GM19238 (cell line): ENCODE data around the gene CACNA2D1.
"Not testable (repeated sequence)": the region's sequence is repeated elsewhere in the genome, so short reads cannot be mapped to it uniquely, and the experiment has no call there.

Source experiments
- DNase-seq: peaks from one replicate; pipeline ENCODE4 v3.0.0; 2011; ENCODE audit warnings: low spot score; ENCODE audit not compliant: insufficient read length

CACNA2D1 gene

DNA sequence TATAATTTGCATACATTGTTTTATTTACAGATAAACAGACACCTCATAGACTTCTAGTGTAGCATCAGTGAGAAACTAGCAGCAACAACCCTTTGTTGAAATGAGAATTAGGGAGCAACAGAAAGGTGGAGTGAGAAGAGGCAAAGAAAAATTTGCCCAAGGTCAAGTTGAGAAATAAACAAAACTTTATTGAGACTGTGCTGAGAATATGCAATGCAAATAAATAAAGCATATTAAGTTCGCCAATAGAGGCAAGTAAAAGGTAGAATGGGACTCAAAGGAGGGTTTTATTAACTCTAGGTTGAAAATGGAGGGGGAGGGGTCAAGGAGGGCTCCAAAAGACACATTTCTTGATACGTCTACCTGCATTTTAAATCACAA lies 49.7 kb downstream of the CACNA2D1 start:
- no peak for DNase-seq

DNA sequence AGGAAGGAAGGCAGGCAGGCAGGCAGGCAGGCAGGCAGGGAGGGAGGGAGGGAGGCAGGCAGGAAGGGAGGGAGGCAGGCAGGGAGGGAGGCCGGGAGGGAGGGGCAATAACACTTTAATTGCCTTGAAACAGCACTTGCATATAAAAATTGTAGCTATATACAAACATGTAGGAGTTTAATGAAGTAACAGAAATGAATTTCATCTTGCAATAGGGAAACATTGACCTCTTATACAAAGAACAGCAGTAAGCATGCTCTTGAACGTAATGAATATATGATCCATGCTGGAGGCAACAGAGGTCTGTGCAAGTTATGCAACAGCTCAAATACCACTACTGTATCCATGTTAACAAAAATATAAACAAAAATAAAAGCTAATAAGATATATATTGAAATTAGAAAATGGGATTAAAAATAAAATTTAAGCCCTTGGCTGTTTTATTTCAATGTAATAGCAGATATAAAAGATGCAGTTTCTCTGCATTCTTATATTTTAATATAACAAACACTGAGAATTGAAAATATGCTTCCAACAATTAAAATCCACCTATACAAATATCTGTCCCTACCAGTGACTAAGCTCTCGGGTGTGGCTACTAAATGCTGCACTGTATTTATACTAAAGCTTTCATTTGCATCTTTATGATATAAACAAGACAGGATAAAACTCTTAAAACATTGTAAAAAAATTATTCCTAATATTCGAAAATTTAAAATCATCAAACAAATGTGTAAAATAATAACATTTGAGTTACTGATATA lies 50.3 kb downstream of the CACNA2D1 start:
- no peak for DNase-seq

DNA sequence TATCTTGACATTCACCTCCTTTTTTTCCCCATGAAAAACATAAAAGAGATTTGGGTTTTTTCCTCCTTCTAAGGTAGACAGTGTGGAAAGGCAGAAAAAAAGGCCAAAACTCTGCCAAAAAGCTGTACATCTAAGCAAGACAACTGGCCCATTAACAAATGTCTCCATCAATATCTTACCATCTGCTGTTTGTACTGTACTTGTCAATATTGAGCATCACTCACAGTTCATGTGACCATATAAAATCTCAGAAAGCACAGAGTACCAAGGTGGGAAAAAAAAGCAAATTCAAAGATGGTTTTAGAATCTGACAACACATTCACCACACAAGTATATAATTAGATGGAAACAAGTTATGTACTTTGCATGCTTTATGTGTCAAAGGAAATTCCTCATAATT lies 52.6 kb downstream of the CACNA2D1 start:
- DNase-seq = no peak

DNA sequence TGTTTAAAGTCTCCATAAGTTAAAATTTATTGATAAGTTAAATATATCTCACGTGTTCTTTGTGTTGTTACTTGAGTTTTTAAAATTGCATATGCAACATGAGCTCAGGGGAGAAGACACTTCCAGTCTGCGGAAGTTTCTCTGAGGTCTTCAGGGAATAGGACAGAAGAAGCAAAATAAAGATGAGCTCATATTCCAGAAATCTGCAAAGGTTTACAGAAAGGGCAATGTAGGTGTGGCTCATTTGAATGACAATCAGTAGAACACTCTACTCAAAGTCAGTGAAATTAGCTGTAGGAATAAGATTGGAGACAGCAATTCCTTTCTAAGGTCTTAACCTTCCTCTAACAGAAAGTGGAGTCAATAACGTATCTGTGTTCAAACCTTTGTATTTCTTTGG lies 53.7 kb downstream of the CACNA2D1 start:
- no peak for DNase-seq

DNA sequence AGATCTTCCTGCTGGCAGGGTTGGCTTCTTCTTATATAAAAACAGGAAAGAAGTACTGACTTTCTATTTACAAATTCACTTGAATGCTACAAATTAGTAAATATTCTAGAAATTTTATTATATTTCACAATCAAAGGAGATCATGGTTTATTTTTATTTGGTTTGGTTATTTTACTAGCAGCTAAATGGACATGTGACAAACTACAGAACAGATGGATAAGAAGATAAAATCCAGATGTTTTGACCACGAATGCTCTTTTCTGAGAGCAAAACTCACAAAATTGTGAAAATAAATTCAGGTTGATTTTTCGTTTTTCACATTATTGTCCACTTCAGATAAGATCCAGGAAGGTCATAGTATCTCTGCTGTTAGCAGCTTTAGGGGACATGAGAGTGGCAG lies 55.4 kb downstream of the CACNA2D1 start:
- no peak for DNase-seq

DNA sequence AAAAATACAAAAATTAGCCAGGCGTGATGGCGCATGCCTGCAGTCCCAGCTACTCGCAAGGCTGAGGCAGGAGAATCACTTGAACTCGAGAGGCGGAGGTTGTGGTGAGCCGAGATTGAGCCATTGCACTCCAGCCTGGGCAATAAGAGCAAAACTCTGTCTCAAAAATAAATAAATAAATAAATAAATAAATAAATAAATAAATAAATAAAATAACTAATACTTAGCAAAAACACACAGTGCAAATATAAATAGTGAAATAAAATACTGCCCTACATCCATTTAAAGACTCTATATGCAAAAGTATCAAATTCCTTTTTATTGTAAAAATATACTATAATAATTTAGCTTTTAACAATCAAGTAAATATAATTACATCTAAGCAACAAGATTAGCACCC lies 57.0 kb downstream of the CACNA2D1 start:
- DNase-seq = not testable (repeated sequence)

DNA sequence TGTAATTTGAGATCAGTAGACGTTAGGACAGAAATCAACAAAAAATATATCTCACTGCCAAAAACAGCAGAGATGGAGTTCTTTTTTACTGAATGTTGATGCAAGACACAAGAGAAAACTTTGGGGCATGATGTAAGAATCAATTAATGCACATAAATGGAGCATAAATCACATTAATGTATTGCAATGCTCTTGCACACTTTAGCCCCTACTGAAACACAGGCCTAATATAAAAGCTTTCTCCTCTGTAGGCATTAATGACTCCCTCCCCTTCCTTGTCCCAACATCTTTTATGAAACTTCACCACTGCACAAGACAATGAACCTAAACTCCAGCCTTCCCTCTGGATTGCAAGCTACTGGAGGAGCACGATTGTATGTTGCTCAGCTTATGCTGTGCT lies 58.8 kb downstream of the CACNA2D1 start:
- no peak for DNase-seq

DNA sequence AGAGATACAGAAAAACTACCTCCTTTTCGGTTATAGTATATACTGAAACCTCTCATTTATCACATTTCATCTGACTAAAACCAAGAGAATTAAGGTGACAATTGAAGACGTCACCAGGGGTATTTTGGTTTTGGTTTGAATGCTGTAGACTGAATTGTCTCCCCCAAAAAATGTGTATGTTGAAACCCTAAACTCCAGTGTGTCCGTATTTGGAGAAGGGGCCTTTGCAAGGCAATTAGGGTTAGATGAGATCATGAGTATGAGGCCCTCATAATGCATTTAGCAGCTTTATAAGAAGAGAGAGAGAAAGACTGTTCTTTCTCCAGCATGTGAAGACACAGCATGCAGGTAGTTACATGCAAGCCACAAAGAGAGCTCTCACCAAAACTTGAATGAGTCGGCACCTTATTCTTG lies 59.5 kb downstream of the CACNA2D1 start:
- DNase-seq = no peak

DNA sequence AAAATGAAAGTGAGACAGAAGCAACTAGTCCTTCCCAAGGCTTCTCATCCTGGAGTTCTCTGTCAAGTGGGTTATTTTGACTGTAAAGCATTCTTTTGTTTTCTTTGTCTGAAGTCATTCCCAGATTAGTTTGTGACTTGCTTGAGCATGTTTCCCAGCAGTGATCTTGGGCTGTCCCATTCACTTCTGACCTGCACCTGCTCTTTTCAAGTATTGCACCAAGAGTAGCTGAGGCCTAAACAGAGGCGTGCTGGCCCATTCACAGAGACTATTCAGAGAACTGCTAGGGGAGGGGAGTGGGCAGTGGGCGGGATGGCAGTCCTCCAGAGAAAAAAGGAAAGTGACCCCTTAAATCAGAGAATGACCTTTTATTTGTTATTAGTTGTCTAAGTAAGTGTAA lies 61.3 kb downstream of the CACNA2D1 start:
- DNase-seq = no peak

DNA sequence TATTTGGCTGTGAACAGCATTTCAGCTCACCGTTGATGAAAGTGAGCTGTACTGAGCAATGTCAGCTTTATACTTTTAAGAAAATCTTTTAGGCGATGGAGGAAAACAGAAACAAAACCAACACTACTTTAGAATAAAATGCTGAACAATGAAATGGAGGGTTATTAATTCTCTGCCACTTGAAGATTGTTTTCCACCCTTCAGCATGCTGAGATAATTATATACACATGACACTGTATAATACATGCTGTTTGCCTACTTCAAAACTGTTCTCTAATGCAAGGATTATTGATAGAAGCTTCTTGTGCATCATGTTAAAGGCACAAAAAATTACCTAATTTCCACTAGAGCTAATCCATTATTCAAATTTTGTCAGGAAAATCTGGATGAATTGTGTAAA lies 66.8 kb downstream of the CACNA2D1 start:
- DNase-seq = no peak

DNA sequence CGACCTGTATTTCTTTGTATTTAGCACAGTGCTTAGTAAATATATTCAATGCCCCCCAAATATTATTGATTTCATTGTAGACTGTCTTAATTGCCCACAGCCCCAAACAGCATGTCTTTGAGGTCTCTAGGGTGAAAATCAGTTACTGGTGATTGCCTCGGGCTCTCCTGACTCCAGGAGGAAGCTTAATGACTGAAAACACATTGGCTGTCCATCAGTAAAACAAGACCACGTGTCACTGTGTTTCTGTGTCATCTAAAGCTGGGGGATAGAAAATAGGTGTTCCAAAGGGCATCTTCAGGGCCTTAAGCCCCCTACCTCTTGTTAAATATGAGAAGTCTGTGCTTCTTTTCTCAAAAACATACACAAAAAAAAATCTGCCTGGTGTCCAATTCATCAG lies 67.9 kb downstream of the CACNA2D1 start:
- DNase-seq = no peak

DNA sequence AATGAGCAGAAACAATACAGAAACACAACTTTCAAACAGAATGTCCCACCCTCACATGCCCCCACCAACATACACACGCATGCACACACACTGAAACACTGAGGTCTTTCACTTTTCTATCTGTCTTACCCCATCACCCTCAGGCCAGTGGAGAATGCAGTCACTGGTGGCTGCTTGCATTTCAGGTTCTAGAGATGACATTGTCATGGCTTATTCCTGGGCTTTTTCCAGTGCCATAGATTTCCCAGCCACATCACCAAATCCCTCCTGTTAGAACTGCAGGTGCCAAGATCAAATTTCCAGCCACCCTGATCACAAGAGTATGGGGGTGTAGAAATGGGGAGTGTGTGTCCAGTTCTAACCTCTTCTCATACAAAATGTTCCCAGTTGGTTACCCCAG lies 68.4 kb downstream of the CACNA2D1 start:
- no peak for DNase-seq

DNA sequence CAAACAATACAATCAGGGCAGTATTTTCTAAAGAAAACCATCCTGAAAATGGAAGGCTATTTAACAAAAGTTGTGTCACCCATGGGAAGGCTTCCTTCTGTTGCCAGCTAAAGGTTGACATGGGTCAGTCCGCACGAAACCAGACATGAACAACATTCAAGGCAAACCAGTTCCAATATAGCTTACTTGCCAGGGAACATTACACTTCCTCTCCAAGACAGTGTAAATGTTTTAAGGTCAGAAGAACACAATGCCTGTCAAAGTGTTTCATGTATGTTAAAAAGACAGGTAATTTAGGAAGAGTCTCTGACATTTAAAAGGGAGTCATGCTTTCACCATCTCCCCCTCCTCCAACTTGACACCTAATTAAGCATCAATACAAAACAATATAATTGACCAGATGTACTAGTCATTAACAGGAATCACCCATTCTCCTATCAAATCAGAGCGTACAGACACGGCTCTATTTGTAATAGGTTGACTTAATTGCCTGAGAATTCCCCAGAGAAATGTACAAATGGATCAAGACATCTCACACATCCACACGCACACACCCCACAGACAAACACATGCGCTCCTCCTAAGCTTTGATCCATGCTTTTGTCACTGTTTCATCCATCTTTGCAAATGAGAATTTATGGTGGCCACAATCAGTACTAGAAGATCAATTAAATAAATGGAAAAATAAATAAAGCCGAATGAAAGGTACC lies 69.5 kb downstream of the CACNA2D1 start:
- DNase-seq = no peak

DNA sequence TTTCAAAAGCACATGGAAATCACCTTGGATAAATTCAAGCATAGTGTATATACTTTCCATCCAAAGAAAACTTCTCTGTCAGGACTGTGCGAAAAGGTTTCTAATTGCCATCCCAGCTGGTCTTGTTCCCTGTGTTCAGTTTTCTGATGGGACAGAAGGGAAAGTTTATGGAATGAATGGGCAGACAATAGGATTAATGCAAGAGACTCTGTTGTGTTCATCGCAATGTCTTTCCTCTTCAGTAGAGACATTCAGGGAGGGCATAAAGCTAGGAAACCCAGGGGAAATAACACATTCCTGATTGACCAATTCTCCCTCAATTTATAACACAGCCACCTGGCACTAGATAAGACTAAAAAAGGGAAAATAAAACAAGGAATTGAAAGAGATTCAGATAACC lies 78.9 kb downstream of the CACNA2D1 start:
- no peak for DNase-seq

DNA sequence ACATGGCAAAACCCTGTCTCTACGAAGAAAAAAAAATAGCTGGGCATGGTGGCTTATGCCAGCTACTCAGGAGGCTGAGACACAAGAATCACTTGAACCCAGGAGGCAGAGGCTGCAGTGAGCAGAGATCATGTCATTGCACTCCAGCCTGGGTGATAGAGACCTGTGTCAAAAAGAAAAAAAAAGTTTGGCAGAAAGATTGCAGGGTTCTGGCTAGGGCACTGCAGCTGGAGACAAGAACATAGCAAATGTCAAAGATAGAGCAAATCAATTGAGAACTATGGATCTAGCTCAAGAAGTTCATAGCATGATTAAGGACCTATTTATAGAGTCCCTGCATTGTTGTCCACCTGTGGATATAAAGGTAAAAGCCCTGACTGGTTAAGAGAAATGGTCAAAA lies 79.5 kb downstream of the CACNA2D1 start:
- DNase-seq = no peak

DNA sequence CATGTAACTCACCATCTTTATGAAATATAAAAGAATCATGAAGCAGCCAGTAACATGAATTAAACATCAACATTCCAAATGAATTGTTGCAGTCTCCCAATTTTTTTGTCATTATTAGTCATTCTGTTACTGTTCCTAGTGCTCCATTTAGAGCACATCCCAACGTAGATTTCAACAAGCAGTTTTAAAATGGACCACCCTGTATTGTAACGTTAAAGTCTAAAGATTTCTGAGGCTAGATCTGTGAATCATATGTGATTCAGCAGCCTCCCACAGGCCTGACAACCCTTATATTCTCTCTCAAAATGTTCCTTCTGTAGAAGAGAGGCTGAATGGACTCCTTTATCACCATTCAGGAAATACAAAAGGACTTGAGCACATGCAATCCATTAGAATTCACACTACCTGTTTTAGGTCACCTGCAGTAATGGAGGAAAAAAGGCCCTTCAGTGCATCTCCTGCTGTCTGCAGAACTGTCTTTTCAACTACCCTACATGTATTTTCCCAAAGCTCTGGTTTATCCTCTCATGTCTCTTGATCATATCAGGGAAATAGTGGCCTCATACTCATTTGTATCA lies 81.4 kb downstream of the CACNA2D1 start:
- no peak for DNase-seq

DNA sequence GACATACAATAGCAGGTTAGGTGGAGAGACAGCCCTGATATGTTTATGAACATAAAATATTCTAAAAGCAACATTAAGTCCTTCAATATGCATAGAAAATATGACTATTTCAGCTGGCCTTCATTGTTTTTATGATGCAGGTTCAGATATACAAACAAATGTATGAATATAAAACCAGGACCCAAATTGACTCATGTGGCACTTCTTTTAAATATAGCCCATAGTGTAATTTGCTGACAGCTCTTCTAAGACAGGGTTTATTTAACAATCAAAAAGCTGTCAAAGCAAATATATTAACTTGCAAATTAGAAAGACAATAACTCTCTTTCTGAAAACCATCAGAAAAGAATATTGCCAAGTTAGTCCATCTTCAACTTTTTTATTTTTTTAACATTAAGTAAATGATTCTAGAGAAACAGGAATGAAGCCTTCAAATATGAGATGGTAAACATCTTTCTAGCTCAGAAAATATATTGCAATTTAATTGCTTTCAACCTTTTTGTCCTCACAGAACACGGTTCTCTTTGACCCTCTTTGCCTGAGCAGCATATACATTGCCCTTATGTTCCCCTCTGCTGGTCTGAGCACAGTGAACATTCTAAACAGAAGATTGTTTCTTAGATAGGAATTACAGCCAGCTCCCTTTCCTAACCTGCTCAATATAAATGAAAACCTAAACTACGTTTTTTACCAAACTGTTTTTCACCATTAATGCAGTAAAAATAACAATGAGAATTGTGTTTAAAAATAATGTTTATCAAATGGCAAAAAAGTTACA lies 82.8 kb downstream of the CACNA2D1 start:
- DNase-seq = no peak

DNA sequence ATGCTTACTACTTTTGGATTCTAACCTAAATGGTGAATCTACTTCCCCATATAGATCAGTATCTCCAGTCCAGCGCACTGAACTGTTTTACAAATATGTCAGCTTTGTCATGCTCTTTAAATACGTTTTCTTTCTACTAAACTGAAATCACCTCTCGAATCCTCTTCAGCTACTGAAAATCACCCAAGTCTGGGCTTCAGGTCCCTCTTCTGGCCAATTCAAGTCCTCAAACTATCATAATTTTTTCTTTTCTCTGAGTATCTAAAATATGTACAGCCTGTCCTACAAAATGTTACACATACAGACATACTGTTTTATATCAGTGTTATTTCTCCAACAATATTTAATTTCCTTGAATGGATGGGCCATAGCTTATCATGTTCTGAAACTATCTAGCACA lies 84.2 kb downstream of the CACNA2D1 start:
- DNase-seq = no peak

DNA sequence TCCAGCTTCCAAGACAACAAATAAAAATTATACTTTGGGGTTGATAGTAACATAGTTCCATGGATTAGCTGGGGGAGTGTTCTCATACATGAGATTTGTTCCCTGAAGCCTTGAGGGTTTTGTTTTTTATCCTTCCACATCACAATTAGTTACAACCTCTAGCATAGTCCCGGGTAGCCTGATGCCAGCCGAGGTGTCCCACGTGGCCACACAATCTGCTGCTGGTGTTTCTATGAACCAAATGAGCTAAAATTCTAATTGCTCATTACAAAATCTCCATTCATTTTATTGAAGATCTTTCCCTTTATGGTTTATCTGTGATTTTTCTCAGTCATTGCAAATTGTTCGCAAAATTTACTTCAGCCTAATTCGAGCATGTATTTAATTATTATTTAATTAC lies 84.7 kb downstream of the CACNA2D1 start:
- no peak for DNase-seq

DNA sequence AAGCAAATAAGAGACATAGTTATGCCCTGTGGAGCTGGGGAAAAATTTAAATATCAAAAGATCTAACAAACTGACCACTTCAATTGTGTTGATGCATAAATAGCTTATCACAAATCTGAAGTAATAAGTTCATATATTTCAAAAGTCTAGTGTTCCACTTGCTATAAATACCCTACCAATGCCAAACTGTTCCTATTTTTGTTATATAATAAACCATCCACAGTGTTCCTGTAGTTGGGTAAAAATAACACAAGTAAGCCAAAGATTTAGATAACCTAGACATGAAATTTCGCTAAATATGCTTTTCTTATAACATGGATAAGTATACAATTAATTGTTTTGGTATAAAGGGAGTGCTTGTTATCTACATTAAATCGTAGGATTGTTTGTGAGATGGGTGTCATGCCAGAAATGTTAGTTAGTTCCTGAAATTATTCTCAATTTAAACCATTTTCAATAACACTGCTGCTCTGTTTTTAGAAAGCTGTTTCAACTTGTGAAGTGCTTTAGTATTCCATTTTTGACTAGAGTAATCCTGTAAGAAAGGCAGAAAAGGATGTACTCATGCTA lies 85.5 kb downstream of the CACNA2D1 start:
- DNase-seq = no peak

DNA sequence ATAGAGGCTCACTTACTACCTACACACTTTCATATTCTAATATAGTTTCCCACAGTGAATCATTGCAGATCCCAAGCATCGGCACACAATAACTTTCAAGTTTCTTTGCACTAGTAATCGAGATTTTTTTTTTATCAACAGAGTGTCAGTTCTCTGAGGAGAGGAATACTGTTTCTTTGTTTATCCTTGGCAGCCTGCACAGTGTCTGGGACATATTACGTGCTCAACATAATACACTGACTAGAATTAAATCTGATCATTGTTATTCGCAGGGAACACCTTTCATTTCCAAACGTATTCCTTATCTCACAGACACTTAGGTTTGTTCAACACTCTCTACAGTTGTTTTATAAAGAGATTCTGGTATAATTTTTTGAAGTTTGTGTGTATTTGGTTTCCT lies 95.3 kb downstream of the CACNA2D1 start:
- DNase-seq = no peak

DNA sequence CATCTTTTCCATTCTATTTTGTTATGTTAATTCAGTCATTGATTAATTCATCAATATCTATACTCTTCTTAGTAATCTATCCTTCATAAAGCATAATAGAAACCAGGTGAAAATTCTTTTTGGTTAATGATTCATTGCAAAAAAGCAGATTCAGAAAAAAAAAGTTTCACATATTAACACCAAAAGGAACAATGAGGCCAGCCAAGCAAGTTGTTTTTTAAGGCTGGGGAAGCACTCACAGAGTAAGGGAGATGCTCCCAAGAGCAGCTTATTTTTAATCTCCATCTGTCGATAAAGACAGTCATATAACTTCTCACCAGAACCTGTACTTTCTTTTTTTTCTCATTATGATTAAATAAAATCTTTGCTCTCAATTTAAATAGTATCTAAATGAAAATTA lies 95.8 kb downstream of the CACNA2D1 start:
- no peak for DNase-seq
